ENCODE measurements around the gene DEXI. TPM values are rescaled to one million over a fixed set of nuclear protein-coding genes. Genes with fewer than 3 reads are reported as not detected.
A peak's percentile ranks its signal among the peaks of the same experiment; 100 is the strongest.
"Not testable (repeated sequence)": the region's sequence is repeated elsewhere in the genome, so short reads cannot be mapped to it uniquely, and the experiment has no call there.

Gene DEXI
- total RNA-seq, 2 experiments from 2014 or later = 24.8 to 25.3 TPM

DNA sequence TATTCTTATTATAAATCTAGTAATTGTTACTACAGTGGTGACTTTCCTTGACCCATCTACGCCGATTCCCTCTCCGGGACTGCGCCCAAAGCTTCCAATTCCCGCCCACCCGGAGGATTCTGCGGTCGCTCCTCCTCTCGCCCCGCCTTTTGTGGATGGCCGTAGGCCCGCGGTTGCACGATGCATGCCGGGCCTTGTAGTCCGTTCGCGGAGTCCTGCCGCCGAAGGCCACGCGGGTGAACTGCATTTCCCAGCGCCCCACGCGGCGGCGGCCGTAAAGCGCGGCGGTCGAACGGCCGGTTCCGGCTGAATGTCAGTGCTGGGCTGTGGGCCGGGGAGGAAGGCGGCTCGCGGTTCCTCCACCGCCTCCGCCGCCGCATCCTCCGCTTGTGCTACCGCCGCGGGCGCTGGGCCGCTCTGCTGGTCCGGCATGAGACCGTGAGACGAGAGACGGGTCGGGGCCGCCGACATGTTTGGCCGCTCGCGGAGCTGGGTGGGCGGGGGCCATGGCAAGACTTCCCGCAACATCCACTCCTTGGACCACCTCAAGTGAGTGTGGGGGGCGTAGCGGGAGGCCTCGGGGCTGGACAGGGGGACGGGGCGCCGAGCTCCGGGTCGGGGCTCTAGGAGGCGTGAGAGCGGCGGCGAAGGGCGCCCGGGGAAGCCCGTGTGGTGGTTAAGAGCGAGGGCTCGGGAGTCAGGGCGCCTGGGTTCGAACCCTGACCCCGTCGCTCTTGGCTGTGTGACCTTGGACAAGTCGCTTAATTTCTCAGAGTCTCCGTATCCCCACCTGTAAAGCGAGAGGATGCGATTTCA, 2.2 kb upstream of the DEXI start, which contains the start of gene CLEC16A:
Gene CLEC16A, plus strand, starts transcription at position 316 of the 816 bp plus-strand sequence. Its CDS starts 154 bp downstream, at position 470.
- POLR2A ChIA-PET = interaction anchor here (0.7 to 2.1 kb wide), 3 partner anchors 20 to 1135 kb away, joined by 3 to 6 read pairs (median 5); no protein-coding TSS in a partner anchor
- Mint-ChIP-seq H3K4me1 (ENCODE audit: low read depth) (peaks cover 64% of the 10 kb centered on the region), H3K36me3 (ENCODE audit: low read depth) (peaks cover 18% of the 10 kb centered on the region), H3K9me3 (no peaks in the 10 kb centered on the region), H3K27me3 (no peaks in the 10 kb centered on the region), H3K4me3 (peak within 1 kb of the TSS; percentile 97), H3K27ac (peak within 1 kb of the TSS; percentile 79)
- DNase-seq (peak; percentile 96), ATAC-seq (peak; percentile 74)
- intact Hi-C loops (cut with micrococcal nuclease) = no loop called here
- TF ChIP-seq, protein P1, sequence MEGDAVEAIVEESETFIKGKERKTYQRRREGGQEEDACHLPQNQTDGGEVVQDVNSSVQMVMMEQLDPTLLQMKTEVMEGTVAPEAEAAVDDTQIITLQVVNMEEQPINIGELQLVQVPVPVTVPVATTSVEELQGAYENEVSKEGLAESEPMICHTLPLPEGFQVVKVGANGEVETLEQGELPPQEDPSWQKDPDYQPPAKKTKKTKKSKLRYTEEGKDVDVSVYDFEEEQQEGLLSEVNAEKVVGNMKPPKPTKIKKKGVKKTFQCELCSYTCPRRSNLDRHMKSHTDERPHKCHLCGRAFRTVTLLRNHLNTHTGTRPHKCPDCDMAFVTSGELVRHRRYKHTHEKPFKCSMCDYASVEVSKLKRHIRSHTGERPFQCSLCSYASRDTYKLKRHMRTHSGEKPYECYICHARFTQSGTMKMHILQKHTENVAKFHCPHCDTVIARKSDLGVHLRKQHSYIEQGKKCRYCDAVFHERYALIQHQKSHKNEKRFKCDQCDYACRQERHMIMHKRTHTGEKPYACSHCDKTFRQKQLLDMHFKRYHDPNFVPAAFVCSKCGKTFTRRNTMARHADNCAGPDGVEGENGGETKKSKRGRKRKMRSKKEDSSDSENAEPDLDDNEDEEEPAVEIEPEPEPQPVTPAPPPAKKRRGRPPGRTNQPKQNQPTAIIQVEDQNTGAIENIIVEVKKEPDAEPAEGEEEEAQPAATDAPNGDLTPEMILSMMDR (IDR thresholded peaks at IDR 0.05) = no peak
- CTCF ChIA-PET = interaction anchor here (0.6 to 1.9 kb wide), 5 partner anchors 10 to 455 kb away, joined by 3 to 8 read pairs (median 3); partner anchors contain the start of gene SOCS1

DNA sequence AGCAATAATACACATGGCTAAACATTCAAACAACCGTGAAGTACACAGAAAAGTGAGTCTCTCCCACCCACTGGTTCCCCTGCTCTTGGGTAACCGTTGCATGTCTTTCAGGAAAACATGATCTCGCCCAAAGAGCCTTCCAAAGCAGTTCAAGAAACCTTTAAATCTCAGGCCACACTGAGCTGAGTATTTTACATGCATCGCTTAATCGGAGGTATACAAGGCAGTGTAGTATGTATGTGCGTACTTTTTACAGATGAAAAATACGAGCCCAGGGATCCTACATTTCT, 741 bp upstream of the DEXI start:
- Mint-ChIP-seq H3K9me3 (no peaks in the 10 kb centered on the region), H3K4me3 (peak overlapping the region; percentile 97), H3K27me3 (no peaks in the 10 kb centered on the region), H3K4me1 (ENCODE audit: low read depth) (peaks cover 66% of the 10 kb centered on the region), H3K36me3 (ENCODE audit: low read depth) (peaks cover 32% of the 10 kb centered on the region), H3K27ac (no peak overlapping the region)
- intact Hi-C loops (cut with micrococcal nuclease) = no loop called here
- TF ChIP-seq, protein P1 (IDR thresholded peaks at IDR 0.05) = no peak
- ATAC-seq = no peak
- ChIA-PET POLR2A (no interaction called here), CTCF (no interaction called here)
- no peak for DNase-seq

DNA sequence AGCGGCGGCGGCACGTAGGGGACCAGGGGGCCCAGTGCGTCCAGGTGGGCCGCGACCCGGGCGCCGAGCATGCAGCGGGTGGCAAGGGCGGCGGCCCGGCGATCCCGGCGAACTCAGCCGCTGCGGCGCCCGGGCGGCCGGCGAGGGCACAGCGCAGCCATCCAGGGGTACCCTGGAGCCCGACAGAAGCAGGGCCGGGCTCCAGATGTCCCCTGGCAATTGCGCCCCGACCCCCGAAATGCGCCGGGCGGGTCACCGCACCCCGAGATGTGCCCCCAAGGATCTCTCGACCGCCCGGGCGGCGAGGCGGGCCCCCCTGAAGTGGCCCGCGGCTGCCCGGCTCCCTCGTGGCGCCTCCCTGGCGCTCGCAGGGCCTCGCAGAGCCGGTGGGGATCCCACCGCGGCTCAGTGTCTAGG, 325 bp downstream of the DEXI start:
- Mint-ChIP-seq H3K4me1 (ENCODE audit: low read depth) (peaks cover 70% of the 10 kb centered on the region), H3K4me3 (peak overlapping the region; percentile 97), H3K36me3 (ENCODE audit: low read depth) (peaks cover 34% of the 10 kb centered on the region), H3K27ac (peak overlapping the region; percentile 89)
- DNase-seq; H3K27me3 Mint-ChIP-seq; POLR2A ChIA-PET; intact Hi-C loops (cut with micrococcal nuclease); ATAC-seq; H3K9me3 Mint-ChIP-seq: not testable (repeated sequence)
- CTCF ChIA-PET = interaction anchor here (0.7 to 6.8 kb wide), 4 partner anchors 11 to 23 kb away, joined by 3 to 40 read pairs (median 4); no protein-coding TSS in a partner anchor

DNA sequence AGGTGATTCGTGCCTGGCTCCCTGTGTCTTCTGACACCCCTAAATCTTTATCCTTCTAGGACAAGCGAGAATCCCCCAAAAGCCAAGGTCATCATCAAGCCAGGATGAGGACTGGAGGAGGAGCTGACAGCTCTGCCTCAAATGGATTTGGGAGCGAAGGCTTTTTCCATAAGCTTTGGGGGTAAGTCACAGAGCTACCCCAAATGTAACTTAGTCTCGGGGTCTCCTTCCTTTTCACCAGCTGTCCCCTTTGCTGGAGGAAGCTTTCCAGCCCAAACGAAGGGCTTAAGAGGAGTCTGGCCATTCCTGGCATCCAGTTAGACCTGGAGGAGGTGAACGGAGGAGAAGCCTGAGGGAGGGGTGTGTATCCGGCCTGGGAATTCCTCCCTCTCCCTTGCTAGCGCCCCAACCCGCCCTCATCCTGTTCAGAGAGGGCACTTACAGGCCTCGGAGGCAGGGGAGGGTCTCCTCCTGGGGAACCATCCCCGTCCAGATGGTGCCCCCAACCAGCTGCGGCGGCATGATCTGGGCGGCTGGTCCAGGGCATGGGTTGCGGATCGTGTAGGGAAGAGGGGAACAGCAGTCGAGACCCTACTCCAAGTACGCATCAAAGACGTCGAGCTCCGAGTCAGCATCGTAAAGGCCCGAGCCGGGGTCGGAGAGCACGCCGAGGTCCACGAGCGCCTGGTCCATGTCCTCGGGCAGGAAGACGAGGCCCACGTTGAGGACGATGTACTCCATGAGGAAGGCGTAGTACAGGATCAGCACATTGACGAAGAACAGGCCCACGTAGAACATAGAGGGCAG, 938 bp downstream of the DEXI start:
- ATAC-seq = no peak
- intact Hi-C loops (cut with micrococcal nuclease) = no loop called here
- Mint-ChIP-seq H3K4me1 (ENCODE audit: low read depth) (peaks cover 73% of the 10 kb centered on the region), H3K27me3 (no peaks in the 10 kb centered on the region), H3K36me3 (ENCODE audit: low read depth) (peaks cover 38% of the 10 kb centered on the region), H3K27ac (peak overlapping the region; percentile 89), H3K9me3 (no peaks in the 10 kb centered on the region), H3K4me3 (peak overlapping the region; percentile 97)
- DNase-seq = no peak
- ChIA-PET CTCF (interaction anchor here (0.8 to 6.8 kb wide), 6 partner anchors 9 to 23 kb away, joined by 3 to 40 read pairs (median 4); no protein-coding TSS in a partner anchor), POLR2A (interaction anchor here (0.5 to 1.5 kb wide), 3 partner anchors 70 to 1979 kb away, joined by 3 to 4 read pairs (median 3); no protein-coding TSS in a partner anchor)
- TF ChIP-seq, protein P1 (IDR thresholded peaks at IDR 0.05) = no peak

DNA sequence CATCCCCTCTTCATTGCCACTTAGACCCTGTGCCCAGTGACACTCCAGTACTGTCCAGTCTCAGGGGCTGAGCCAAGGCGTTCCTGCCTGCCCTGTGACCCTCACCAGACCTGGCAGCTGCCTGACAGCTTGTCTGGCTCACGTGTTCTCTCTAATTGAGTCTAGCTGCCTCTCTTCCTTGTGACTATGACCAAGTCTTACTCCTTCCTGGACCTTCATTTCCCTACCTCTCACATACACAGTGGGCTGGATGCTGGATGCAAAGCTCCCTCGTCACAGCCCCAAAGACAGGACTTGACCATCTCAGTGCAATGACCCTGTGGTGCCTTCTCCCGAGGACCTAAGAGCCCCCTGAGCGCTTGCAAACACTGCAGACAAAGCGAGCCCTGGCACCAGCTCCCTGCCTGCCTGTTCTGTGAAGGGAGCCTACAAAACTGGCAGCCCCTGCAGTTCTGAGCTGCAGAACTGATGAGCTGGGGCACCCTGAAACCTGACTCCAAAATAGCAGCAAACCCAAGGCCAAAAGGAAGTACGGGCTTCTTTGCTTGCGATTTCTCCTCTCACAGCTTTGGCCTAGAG, 1.7 kb downstream of the DEXI start:
- Mint-ChIP-seq H3K4me1 (ENCODE audit: low read depth) (peaks cover 71% of the 10 kb centered on the region), H3K9me3 (no peaks in the 10 kb centered on the region), H3K4me3 (peak overlapping the region; percentile 97), H3K27me3 (no peaks in the 10 kb centered on the region), H3K36me3 (ENCODE audit: low read depth) (peaks cover 43% of the 10 kb centered on the region), H3K27ac (peak overlapping the region; percentile 89)
- intact Hi-C loops (cut with micrococcal nuclease) = no loop called here
- ATAC-seq (no peak), DNase-seq (peak; percentile 17)
- POLR2A ChIA-PET = interaction anchor here (0.5 to 1.5 kb wide), 3 partner anchors 10 to 1978 kb away, joined by 3 to 4 read pairs (median 3); no protein-coding TSS in a partner anchor
- CTCF ChIA-PET = interaction anchor here (0.8 to 6.8 kb wide), 6 partner anchors 9 to 24 kb away, joined by 3 to 40 read pairs (median 3); no protein-coding TSS in a partner anchor
- TF ChIP-seq, protein P1 (IDR thresholded peaks at IDR 0.05) = no peak

Measured in activated CD8-positive, alpha-beta T cell treated with anti-CD3 and anti-CD28 coated beads for 36 hours (primary cell).